Prostate gland (tissue), 2 donors: ENCODE results near the gene CD2AP. TPM values are rescaled to one million over a fixed set of nuclear protein-coding genes. Genes with fewer than 3 reads are reported as not detected.

Source experiments
- DNase-seq: peaks from one replicate; pipeline ENCODE4 v3.0.0-alpha.2; 2019; ENCODE audit warnings: low spot score
- H3K27ac ChIP-seq, 2 donors: fragments of 200-600 bp; sonication (generic); 2 replicates each; pipeline ENCODE4 v1.5.1; 2017 to 2019
- H3K27me3 ChIP-seq: fragments of 200-600 bp; sonication (generic); replicated peaks from 2 replicates; pipeline ENCODE4 v1.5.1; 2019; ENCODE audit not compliant: insufficient read depth
- H3K36me3 ChIP-seq, 2 donors: fragments of 200-600 bp; sonication (generic); 1 replicate in 1 of 2; 2 replicates in 1 of 2; pipeline versions ENCODE4 v1.5.1 to v1.8.1; 2017 to 2019
- H3K4me1 ChIP-seq: fragments of 200-600 bp; sonication (generic); replicated peaks from 2 replicates; pipeline ENCODE4 v1.5.1; 2019
- H3K4me3 ChIP-seq, 2 donors: fragments of 200-600 bp; sonication (generic); 2 replicates each; pipeline ENCODE4 v1.5.1; 2017 to 2019
- H3K9me3 ChIP-seq: fragments of 200-600 bp; sonication (generic); 2 replicates; pipeline ENCODE4 v1.5.1; 2017
- CTCF ChIP-seq, 4 experiments: fragments of 200-600 bp in 2 of 4; fragments of 450-650 bp in 2 of 4; sonication (generic) in 2 of 4; IDR thresholded peaks; 1 replicate in 3 of 4; 2 replicates in 1 of 4; pipeline ENCODE4 v1.5.1; 2016 to 2019; ENCODE audit warnings: antibody characterized with exemption in 4 of 4, mild to moderate bottlenecking in 2 of 4, moderate library complexity in 2 of 4
- POLR2A ChIP-seq: fragments of 450-650 bp; IDR thresholded peaks from one replicate; pipeline ENCODE4 v1.6.1; 2016; ENCODE audit warnings: antibody characterized with exemption, mild to moderate bottlenecking
- POLR2AphosphoS5 ChIP-seq: sonication (generic); formaldehyde crosslinking; IDR thresholded peaks from one replicate; pipeline ENCODE4 v1.6.1; 2017; ENCODE audit warnings: antibody characterized with exemption
- WGBS: methylation state at CpG from one replicate; pipeline ENCODE4 v1.1.5; 2018; 5-methylcytosine and 5-hydroxymethylcytosine counted together
- intact Hi-C: fragments of 100-400 bp; cut with DNase I; formaldehyde crosslinking; loops from one replicate; pipeline ENCODE4 v1.14.2; 2022
- total RNA-seq, 2 donors: library from RNA; depleted of rRNA; stranded (reverse); fragments of >200 nt; gene quantifications; one replicate each; pipeline ENCODE4 v1.1.0, GENCODE V29; 2016

The CD2AP gene
- total RNA-seq, 2 donors from 2014 or later: 30.3 to 33.6 TPM

- H3K4me1 ChIP-seq: no peaks in the 10 kb centered on the region
- intact Hi-C loops: no loop called here
- no peak for TF ChIP-seq POLR2AphosphoS5
- no peaks in the 10 kb centered on the region for H3K36me3 ChIP-seq
- no peak overlapping the region for H3K27ac ChIP-seq
- DNase-seq: no peak
- H3K27me3 ChIP-seq: no peaks in the 10 kb centered on the region
- WGBS: 90% methylated on average over 5 of the region's 5 CpGs
- no peaks in the 10 kb centered on the region for H3K9me3 ChIP-seq
- no peak overlapping the region for H3K4me3 ChIP-seq
These were observed 52.1 kb downstream of the CD2AP start for GRCh38 chr6:47529734-47530133.

GRCh38 chr6:47532981-47533585 lies 55.5 kb downstream of the CD2AP start:
- Histone ChIP-seq H3K27me3 (no peaks in the 10 kb centered on the region), H3K9me3 (no peaks in the 10 kb centered on the region), H3K4me1 (no peaks in the 10 kb centered on the region), H3K36me3 (no peaks in the 10 kb centered on the region), H3K27ac (no peak overlapping the region), H3K4me3 (no peak overlapping the region)
- WGBS: 63% methylated on average over 1 of the region's 1 CpG
- DNase-seq: no peak
- TF ChIP-seq POLR2AphosphoS5 (no peak), CTCF (IDR thresholded peaks at IDR 0.05) (no peak), POLR2A (no peak)
- intact Hi-C loops: no loop called here

GRCh38 chr6:47534063-47534462 lies 56.5 kb downstream of the CD2AP start:
- no peaks in the 10 kb centered on the region for H3K9me3 ChIP-seq
- H3K27ac ChIP-seq: no peak overlapping the region
- no peaks in the 10 kb centered on the region for H3K27me3 ChIP-seq
- no peak overlapping the region for H3K4me3 ChIP-seq
- H3K36me3 ChIP-seq: no peaks in the 10 kb centered on the region
- TF ChIP-seq POLR2A (no peak), POLR2AphosphoS5 (no peak), CTCF (IDR thresholded peaks at IDR 0.05) (no peak)
- intact Hi-C loops: no loop called here
- H3K4me1 ChIP-seq: no peaks in the 10 kb centered on the region
- no peak for DNase-seq

- Histone ChIP-seq H3K27me3 (no peaks in the 10 kb centered on the region), H3K4me3 (no peak overlapping the region), H3K4me1 (no peaks in the 10 kb centered on the region), H3K27ac (no peak overlapping the region), H3K9me3 (no peaks in the 10 kb centered on the region), H3K36me3 (no peaks in the 10 kb centered on the region)
- no peak for TF ChIP-seq CTCF (IDR thresholded peaks at IDR 0.05)
- DNase-seq: no peak
- 46% methylated on average over 2 of the region's 2 CpGs for whole genome bisulfite sequencing
- intact Hi-C loops: no loop called here
These were observed 58.0 kb downstream of the CD2AP start for GRCh38 chr6:47535316-47536225.

- 47% methylated on average over 4 of the region's 4 CpGs for WGBS
- Histone ChIP-seq H3K4me3 (no peak overlapping the region), H3K27me3 (no peaks in the 10 kb centered on the region), H3K9me3 (no peaks in the 10 kb centered on the region), H3K4me1 (no peaks in the 10 kb centered on the region), H3K27ac (no peak overlapping the region), H3K36me3 (no peaks in the 10 kb centered on the region)
- TF ChIP-seq POLR2AphosphoS5 (no peak), POLR2A (no peak), CTCF (IDR thresholded peaks at IDR 0.05) (no peak)
- no peak for DNase-seq
- intact Hi-C loops: no loop called here
These were observed 59.3 kb downstream of the CD2AP start for GRCh38 chr6:47536816-47537401.
